Ascending aorta (tissue), 2 donors: ENCODE results near the gene NFATC2. TPM values are rescaled to one million over a fixed set of nuclear protein-coding genes. Genes with fewer than 3 reads are reported as not detected.

Source experiments
- DNase-seq, 2 donors: peaks; one replicate each; pipeline ENCODE4 v3.0.0-alpha.2; 2019; ENCODE audit warnings: low spot score in 2 of 2
- H3K27ac ChIP-seq, 2 donors: fragments of 200-600 bp; sonication (generic); one replicate each; pipeline ENCODE4 v1.5.1; 2016 to 2017; ENCODE audit warnings: mild to moderate bottlenecking in 1 of 2
- H3K27me3 ChIP-seq: fragments of 200-600 bp; sonication (generic); one replicate; pipeline ENCODE4 v1.5.1; 2017
- H3K36me3 ChIP-seq, 2 donors: fragments of 200-600 bp; sonication (generic); one replicate each; pipeline ENCODE4 v1.5.1; 2016
- H3K4me1 ChIP-seq, 2 donors: fragments of 200-600 bp; sonication (generic); one replicate each; pipeline ENCODE4 v1.5.1; 2016 to 2017; ENCODE audit warnings: mild to moderate bottlenecking in 1 of 2
- H3K4me3 ChIP-seq, 2 donors: fragments of 200-600 bp; sonication (generic); one replicate each; pipeline ENCODE4 v1.5.1; 2016 to 2017; ENCODE audit warnings: mild to moderate bottlenecking in 1 of 2
- H3K9me3 ChIP-seq, 2 donors: fragments of 200-600 bp; sonication (generic); one replicate each; pipeline ENCODE4 v1.5.1; 2016
- intact Hi-C: fragments of 100-400 bp; cut with DNase I; formaldehyde crosslinking; loops from one replicate; pipeline ENCODE4 v1.15.1; 2023
- total RNA-seq: library from RNA; depleted of rRNA; stranded (reverse); fragments of >200 nt; gene quantifications from one replicate; pipeline ENCODE4 v1.1.0, GENCODE V29; 2016
- TF ChIP-seq, protein P1 (sequence below), 3 experiments: fragments of 200-600 bp in 2 of 3; fragments of 450-650 bp in 1 of 3; sonication (generic) in 2 of 3; IDR thresholded peaks; one replicate each; pipeline ENCODE4 v1.5.1; 2016 to 2019; ENCODE audit warnings: antibody characterized with exemption in 3 of 3, mild to moderate bottlenecking in 1 of 3, moderate library complexity in 1 of 3

The NFATC2 gene
- total RNA-seq, 1 donor from 2014 or later, result 7.9 TPM

DNA sequence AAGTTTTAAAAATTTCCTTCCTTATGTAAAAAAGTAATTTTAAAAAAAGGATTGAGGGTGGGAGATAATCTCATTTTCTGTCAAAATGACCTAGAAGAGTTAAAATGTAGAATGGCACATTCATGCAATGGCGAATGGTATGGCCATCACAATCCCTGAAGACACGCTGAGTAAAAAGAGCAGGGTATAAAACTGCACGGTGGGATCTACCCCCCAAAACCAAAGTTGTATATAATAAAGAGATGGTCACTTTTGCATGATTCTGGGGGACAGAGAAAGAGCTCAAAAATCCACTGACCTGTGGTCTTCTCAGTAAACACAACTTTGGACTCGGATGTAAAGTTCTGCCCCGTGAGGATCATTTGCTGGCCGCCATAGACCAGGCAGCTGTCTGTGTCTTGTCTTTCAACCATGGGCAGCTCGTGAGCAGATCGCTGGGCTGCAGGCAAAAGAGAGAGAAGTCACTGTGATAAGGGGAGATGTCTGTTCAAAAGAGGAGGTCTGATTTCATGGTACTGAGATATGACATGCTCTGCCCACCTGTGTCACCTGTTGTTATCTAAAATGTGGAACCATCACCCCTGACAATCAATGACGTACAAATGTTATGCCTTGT lies 88.2 kb downstream of the NFATC2 start:
- Histone ChIP-seq H3K4me3 (no peak overlapping the region), H3K9me3 (no peaks in the 10 kb centered on the region), H3K27ac (no peak overlapping the region), H3K36me3 (no peaks in the 10 kb centered on the region), H3K4me1 (peaks cover 4 to 15% of the 10 kb centered on the region in 2 donors), H3K27me3 (no peaks in the 10 kb centered on the region)
- TF ChIP-seq, protein P1, sequence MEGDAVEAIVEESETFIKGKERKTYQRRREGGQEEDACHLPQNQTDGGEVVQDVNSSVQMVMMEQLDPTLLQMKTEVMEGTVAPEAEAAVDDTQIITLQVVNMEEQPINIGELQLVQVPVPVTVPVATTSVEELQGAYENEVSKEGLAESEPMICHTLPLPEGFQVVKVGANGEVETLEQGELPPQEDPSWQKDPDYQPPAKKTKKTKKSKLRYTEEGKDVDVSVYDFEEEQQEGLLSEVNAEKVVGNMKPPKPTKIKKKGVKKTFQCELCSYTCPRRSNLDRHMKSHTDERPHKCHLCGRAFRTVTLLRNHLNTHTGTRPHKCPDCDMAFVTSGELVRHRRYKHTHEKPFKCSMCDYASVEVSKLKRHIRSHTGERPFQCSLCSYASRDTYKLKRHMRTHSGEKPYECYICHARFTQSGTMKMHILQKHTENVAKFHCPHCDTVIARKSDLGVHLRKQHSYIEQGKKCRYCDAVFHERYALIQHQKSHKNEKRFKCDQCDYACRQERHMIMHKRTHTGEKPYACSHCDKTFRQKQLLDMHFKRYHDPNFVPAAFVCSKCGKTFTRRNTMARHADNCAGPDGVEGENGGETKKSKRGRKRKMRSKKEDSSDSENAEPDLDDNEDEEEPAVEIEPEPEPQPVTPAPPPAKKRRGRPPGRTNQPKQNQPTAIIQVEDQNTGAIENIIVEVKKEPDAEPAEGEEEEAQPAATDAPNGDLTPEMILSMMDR (IDR thresholded peaks at IDR 0.05), result no peak
- DNase-seq, result no peak
- intact Hi-C loops, result no loop called here

DNA sequence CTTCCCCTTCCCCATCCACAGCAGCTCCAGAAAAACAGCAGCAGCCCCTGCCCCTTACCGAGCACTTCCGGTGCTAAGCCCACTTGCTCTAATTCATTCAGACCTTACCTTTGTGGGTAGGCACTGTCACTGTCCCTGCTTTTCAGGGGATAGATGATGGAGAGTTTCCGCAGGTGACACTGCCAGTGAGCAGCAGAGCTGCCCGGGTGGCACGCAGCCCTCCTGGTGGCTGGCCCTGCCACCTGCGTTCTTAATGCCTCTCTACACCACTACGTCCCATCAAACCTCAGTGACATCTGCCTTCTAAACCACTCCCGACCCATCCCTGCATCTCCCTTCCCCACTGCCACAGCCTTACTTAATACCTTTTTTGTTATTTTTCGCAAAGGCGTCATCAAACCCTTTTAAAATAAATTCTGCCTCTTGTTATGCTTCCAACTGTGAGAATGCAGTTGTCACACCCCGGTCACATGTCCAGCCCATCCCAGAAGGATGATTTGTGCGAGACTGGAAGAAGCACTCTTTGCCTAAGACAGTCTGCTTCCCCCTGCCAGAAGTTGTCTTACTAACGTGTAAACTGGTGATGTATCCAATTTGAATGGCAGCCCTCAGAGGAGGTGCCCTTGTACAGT lies 89.7 kb downstream of the NFATC2 start:
- intact Hi-C loops, result no loop called here
- DNase-seq, result no peak
- Histone ChIP-seq H3K9me3 (no peaks in the 10 kb centered on the region), H3K4me1 (peaks cover 12 to 27% of the 10 kb centered on the region in 2 donors), H3K36me3 (no peaks in the 10 kb centered on the region), H3K27ac (no peak overlapping the region), H3K4me3 (no peak overlapping the region), H3K27me3 (no peaks in the 10 kb centered on the region)
- TF ChIP-seq, protein P1 (IDR thresholded peaks at IDR 0.05), result no peak

DNA sequence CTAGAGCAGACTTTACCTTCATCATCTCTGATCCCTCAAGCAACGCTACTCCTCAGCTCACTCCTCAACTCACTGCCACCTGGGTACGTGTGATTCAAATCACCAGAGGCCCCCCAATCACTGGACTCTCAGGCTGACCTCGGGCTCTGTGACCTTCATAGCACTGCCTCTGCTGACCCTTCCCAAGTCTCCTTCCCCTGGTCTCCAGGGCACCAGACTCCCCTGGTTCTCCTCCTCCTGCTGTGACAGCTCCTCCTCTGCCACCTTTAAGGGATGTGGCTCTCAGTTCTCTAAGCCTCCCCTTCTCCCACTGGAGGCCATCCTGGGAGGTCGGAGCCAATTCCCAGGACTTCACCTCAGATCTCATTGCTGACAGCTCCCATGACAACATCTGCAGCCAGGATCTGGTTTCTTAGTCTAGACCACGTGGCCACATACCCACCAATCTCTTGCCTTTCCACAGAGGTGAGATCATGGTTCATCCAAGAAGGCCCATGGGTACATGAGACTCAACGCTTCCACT lies 90.4 kb downstream of the NFATC2 start:
- TF ChIP-seq, protein P1 (IDR thresholded peaks at IDR 0.05), result no peak
- H3K27ac ChIP-seq, result no peak overlapping the region
- intact Hi-C loops, result no loop called here
- DNase-seq, result no peak
- H3K27me3 ChIP-seq, result no peaks in the 10 kb centered on the region
- no peaks in the 10 kb centered on the region for H3K36me3 ChIP-seq
- no peak overlapping the region for H3K4me3 ChIP-seq
- H3K9me3 ChIP-seq, result no peaks in the 10 kb centered on the region
- H3K4me1 ChIP-seq, result peaks cover 14 to 31% of the 10 kb centered on the region in 2 donors

DNA sequence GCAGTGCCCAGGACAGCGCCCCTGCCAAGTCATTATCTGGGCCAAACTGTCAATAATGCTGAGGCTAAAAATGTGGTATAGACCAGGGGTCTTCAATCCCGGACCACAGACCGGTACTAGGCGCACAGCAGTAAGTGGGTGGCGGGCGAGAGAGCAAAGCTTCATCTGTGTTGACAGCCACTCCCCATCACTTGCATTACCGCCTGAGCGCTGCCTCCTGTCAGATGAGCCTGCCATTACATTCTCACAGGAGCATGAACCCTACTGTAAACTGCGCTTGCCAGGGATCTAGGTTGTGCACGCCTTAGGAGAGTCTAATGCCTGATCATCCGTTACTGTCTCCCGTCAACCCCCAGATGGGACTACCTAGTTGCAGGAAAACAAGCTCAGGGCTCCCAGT lies 91.0 kb downstream of the NFATC2 start:
- Histone ChIP-seq H3K27me3 (no peaks in the 10 kb centered on the region), H3K4me3 (no peak overlapping the region), H3K9me3 (no peaks in the 10 kb centered on the region), H3K36me3 (no peaks in the 10 kb centered on the region), H3K27ac (no peak overlapping the region), H3K4me1 (peaks cover 15 to 31% of the 10 kb centered on the region in 2 donors)
- intact Hi-C loops, result no loop called here
- no peak for DNase-seq
- TF ChIP-seq, protein P1 (IDR thresholded peaks at IDR 0.05), result no peak

DNA sequence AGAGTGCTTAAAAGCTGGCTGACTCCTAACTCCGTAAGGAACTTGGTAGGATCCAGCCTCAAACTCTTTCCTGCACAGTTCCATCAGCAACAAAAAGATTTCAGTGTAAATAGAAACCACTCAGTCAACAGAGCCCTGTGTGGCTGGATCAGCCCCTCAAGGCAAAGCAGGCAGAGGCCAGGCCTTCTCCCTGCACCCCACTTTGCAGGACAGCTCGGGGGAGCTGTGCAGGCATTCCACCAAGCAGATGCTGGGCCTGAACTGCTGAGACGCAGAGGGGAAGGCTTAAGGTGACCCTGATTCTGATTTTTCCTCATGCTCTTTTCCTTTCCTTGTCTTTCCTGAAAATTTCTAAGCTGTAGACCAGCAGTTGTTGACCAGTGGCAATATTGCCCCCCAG lies 91.5 kb downstream of the NFATC2 start:
- Histone ChIP-seq H3K27ac (peak overlapping the region in 1 of 2 donors; percentile 34), H3K36me3 (no peaks in the 10 kb centered on the region), H3K4me1 (peaks cover 15 to 28% of the 10 kb centered on the region in 2 donors), H3K9me3 (no peaks in the 10 kb centered on the region), H3K27me3 (no peaks in the 10 kb centered on the region), H3K4me3 (no peak overlapping the region)
- no peak for DNase-seq
- intact Hi-C loops, result no loop called here
- TF ChIP-seq, protein P1 (IDR thresholded peaks at IDR 0.05), result no peak
